NT2/D1 (cell line): ENCODE measurements around the gene LARP4B.

Experiments
- DNase-seq: peaks from one replicate; pipeline ENCODE4 v3.0.0-alpha.2; 2011; ENCODE audit warnings: low read depth, low spot score
- H3K27me3 ChIP-seq: 2 replicates; pipeline ENCODE4 v1.6.0; 2011; ENCODE audit warnings: mild to moderate bottlenecking; ENCODE audit not compliant: insufficient read length, insufficient read depth
- H3K36me3 ChIP-seq: 2 replicates; pipeline ENCODE4 v1.6.1; 2011; ENCODE audit warnings: mild to moderate bottlenecking, low read length, mixed read lengths; ENCODE audit not compliant: insufficient read depth, insufficient read length
- H3K4me1 ChIP-seq: 2 replicates; pipeline ENCODE4 v1.5.1; 2011; ENCODE audit not compliant: insufficient read depth, insufficient read length
- H3K4me3 ChIP-seq: 2 replicates; pipeline ENCODE4 v1.5.1; 2011; ENCODE audit warnings: low read depth; ENCODE audit not compliant: insufficient read length
- H3K9ac ChIP-seq: 2 replicates; pipeline ENCODE4 v1.6.0; 2011; ENCODE audit warnings: low read depth; ENCODE audit not compliant: insufficient read length
- H3K9me3 ChIP-seq: 2 replicates; pipeline ENCODE4 v1.5.1; 2011; ENCODE audit warnings: mild to moderate bottlenecking, low read length; ENCODE audit not compliant: insufficient read depth
- SUZ12 ChIP-seq: IDR thresholded peaks from 2 replicates; pipeline ENCODE4 v1.6.1; 2011; ENCODE audit not compliant: insufficient read length, insufficient read depth; ENCODE audit errors: extremely low read depth
- YY1 ChIP-seq: IDR thresholded peaks from 2 replicates; pipeline ENCODE4 v1.6.1; 2011; ENCODE audit not compliant: insufficient read length, insufficient read depth
- ZNF274 ChIP-seq: IDR thresholded peaks from 2 replicates; pipeline ENCODE4 v1.6.1; 2011; ENCODE audit warnings: mild to moderate bottlenecking, low read depth, low read length

The LARP4B gene

GRCh38 chr10:806451-807162, 124.9 kb downstream of the LARP4B start:
- no peak for DNase-seq
- Histone ChIP-seq H3K4me3 (no peak overlapping the region), H3K36me3 (peaks cover 57% of the 10 kb centered on the region), H3K27me3 (no peaks in the 10 kb centered on the region), H3K9ac (no peak overlapping the region), H3K9me3 (no peaks in the 10 kb centered on the region), H3K4me1 (peaks cover 4% of the 10 kb centered on the region)
- TF ChIP-seq ZNF274 (no peak), SUZ12 (no peak), YY1 (no peak)

GRCh38 chr10:805620-806305, 125.7 kb downstream of the LARP4B start:
- no peak for DNase-seq
- TF ChIP-seq YY1 (no peak), SUZ12 (no peak), ZNF274 (no peak)
- Histone ChIP-seq H3K4me3 (no peak overlapping the region), H3K27me3 (no peaks in the 10 kb centered on the region), H3K4me1 (peaks cover 4% of the 10 kb centered on the region), H3K36me3 (peaks cover 55% of the 10 kb centered on the region), H3K9ac (no peak overlapping the region), H3K9me3 (no peaks in the 10 kb centered on the region)

- TF ChIP-seq YY1 (no peak), ZNF274 (no peak), SUZ12 (no peak)
- H3K9ac ChIP-seq, result no peak overlapping the region
- H3K36me3 ChIP-seq, result peaks cover 50% of the 10 kb centered on the region
- H3K4me1 ChIP-seq, result peaks cover 4% of the 10 kb centered on the region
- DNase-seq, result no peak
- H3K4me3 ChIP-seq, result no peak overlapping the region
- H3K9me3 ChIP-seq, result no peaks in the 10 kb centered on the region
- no peaks in the 10 kb centered on the region for H3K27me3 ChIP-seq
These were observed 126.5 kb downstream of the LARP4B start for GRCh38 chr10:804787-805619.

GRCh38 chr10:804191-804781, 127.2 kb downstream of the LARP4B start:
- peaks cover 43% of the 10 kb centered on the region for H3K36me3 ChIP-seq

GRCh38 chr10:803041-803741, 128.3 kb downstream of the LARP4B start:
- Histone ChIP-seq H3K27me3 (no peaks in the 10 kb centered on the region), H3K9me3 (no peaks in the 10 kb centered on the region), H3K9ac (no peak overlapping the region), H3K36me3 (peaks cover 34% of the 10 kb centered on the region), H3K4me3 (no peak overlapping the region), H3K4me1 (peaks cover 4% of the 10 kb centered on the region)
- no peak for DNase-seq
- TF ChIP-seq SUZ12 (no peak), YY1 (no peak), ZNF274 (no peak)

More at GRCh38 chr10:804191-804781, 127.2 kb downstream of the LARP4B start:
- H3K9ac ChIP-seq, result no peak overlapping the region
- peaks cover 4% of the 10 kb centered on the region for H3K4me1 ChIP-seq
- no peak for DNase-seq
- no peaks in the 10 kb centered on the region for H3K9me3 ChIP-seq
- no peak for TF ChIP-seq SUZ12
- TF ChIP-seq YY1, result no peak
- H3K4me3 ChIP-seq, result no peak overlapping the region
- H3K27me3 ChIP-seq, result no peaks in the 10 kb centered on the region

- no peak for TF ChIP-seq SUZ12
- no peak for TF ChIP-seq YY1
- no peak for TF ChIP-seq ZNF274
- no peaks in the 10 kb centered on the region for H3K27me3 ChIP-seq
These were observed 129.0 kb downstream of the LARP4B start for GRCh38 chr10:802506-802905.

More at GRCh38 chr10:802506-802905, 129.0 kb downstream of the LARP4B start:
- Histone ChIP-seq H3K4me1 (peaks cover 4% of the 10 kb centered on the region), H3K9ac (no peak overlapping the region), H3K9me3 (peaks cover 1% of the 10 kb centered on the region; the same call in 1 of the 2 replicates), H3K36me3 (peaks cover 27% of the 10 kb centered on the region), H3K4me3 (no peak overlapping the region)
- no peak for DNase-seq
